Activated B cell treated with CpG ODN at 0.5 μM for 24 hours (primary cell): ENCODE measurements around the gene MAP4K2. TPM values are rescaled to one million over a fixed set of nuclear protein-coding genes. Genes with fewer than 3 reads are reported as not detected.

Experiments used
- ATAC-seq: fragments of 200-7000 bp; cut with Tn5 transposase; one replicate; pipeline ENCODE4 v1.10.0; 2021; ENCODE audit warnings: low read depth, mild to moderate bottlenecking, moderate library complexity
- CTCF ChIA-PET: fragments of 350-600 bp; sonication (Branson Sonifier 250); formaldehyde crosslinking; loops from one replicate; lab custom pipeline; 2021; ENCODE audit warnings: antibody characterized with exemption; lab: Charles Lee
- POLR2A ChIA-PET: fragments of 350-600 bp; sonication (Branson Sonifier 250); formaldehyde crosslinking; loops from one replicate; lab custom pipeline; 2021; ENCODE audit warnings: antibody characterized with exemption; lab: Charles Lee
- DNase-seq: peaks from one replicate; pipeline ENCODE4 v3.0.0; 2022
- H3K27ac Mint-ChIP-seq: one replicate; pipeline ENCODE4 v1.8.0; 2020; ENCODE audit warnings: mixed read lengths
- H3K27me3 Mint-ChIP-seq: one replicate; pipeline ENCODE4 v1.8.0; 2021; ENCODE audit warnings: mixed read lengths
- H3K36me3 Mint-ChIP-seq: one replicate; pipeline ENCODE4 v1.8.0; 2021; ENCODE audit warnings: low read depth, mixed read lengths
- H3K4me1 Mint-ChIP-seq: one replicate; pipeline ENCODE4 v1.8.0; 2021; ENCODE audit warnings: mixed read lengths
- H3K4me3 Mint-ChIP-seq: one replicate; pipeline ENCODE4 v1.8.0; 2020; ENCODE audit warnings: mild to moderate bottlenecking, mixed read lengths
- H3K9me3 Mint-ChIP-seq: one replicate; pipeline ENCODE4 v1.8.0; 2020; ENCODE audit warnings: mixed read lengths
- CTCF ChIP-seq: fragments of 200-600 bp; IDR thresholded peaks from one replicate; pipeline ENCODE4 v1.8.0; 2022; ENCODE audit warnings: antibody characterized with exemption, mild to moderate bottlenecking
- intact Hi-C: fragments of 100-400 bp; cut with micrococcal nuclease; formaldehyde crosslinking; loops from one replicate; pipeline ENCODE4 v1.15.1; 2024
- total RNA-seq: library from RNA; stranded (reverse); gene quantifications from 2 replicates; pipeline ENCODE4 v1.2.3, GENCODE V29; 2022

MAP4K2 gene
- total RNA-seq, 1 donor from 2014 or later, result 73.6 TPM

DNA sequence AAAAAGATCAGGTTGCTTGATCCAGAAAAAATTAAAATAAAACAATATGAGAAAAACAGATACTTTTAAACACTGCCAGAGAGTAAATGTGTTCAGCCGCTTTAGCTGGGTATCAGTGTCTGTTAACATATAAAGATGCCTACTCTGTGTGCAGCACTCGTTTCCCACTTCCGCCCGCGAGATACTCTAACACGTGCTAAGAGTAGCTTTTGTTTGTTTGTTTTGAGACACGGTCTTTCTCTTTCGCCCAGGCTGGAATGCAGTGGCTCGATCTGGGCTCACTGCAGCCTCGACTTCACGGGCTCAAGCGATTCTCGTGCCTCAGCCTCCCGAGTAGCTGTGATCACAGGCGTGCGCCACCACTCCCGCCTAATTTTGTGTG lies 7.9 kb upstream of the MAP4K2 start:
- intact Hi-C loops, result loop anchor here (1.0 to 2.0 kb wide), 6 partner anchors 9 to 113 kb away; partner anchors contain the start of genes CDC42BPG, EHD1, PPP2R5B and RASGRP2
- ChIA-PET CTCF (interaction anchor here (1.0 to 1.8 kb wide), 3 partner anchors 23 to 204 kb away, joined by 3 to 5 read pairs (median 5); partner anchors contain the start of gene ARL2), POLR2A (interaction anchor here (0.7 to 3.1 kb wide), 12 partner anchors 10 to 611 kb away, joined by 3 to 34 read pairs (median 5); partner anchors contain the start of genes POLA2, RASGRP2 and SF1)
- Mint-ChIP-seq H3K4me1 (peaks cover 38% of the 10 kb centered on the region), H3K9me3 (no peaks in the 10 kb centered on the region), H3K4me3 (peak overlapping the region; percentile 96), H3K27me3 (no peaks in the 10 kb centered on the region), H3K36me3 (peaks cover 21% of the 10 kb centered on the region), H3K27ac (peak overlapping the region; percentile 85)
- TF ChIP-seq CTCF, result no peak
- ATAC-seq (peak; percentile 28), DNase-seq (no peak)

DNA sequence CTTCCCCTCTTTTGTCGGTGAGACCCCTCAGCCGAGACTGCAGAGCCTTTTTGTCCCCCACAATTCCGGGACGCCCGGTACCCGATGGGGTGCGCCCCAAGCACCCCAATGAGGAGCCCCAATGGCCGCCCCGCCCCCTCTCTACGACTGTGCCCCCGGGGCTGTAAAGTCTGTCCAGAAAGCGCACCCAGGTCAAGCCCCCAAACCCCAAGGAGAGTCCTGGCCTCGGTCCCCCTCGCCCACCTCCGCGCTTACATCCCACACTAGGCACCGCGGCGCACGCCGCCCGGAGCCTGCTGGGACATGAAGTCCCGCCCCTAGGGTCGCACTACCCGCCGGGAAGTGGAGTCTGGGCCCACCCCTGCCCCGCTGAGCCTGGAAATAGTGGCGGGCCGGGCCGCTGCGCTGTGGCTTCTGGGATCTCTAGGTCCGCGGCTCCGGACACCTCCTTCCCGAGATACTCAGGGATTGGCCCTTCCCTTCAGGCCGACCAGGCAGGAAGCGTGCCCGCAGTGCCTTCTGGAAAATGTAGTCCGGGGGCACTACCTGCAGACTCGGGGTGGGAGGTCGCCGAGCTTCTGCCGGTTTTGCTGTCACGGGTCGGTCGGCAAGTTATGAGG lies 7.4 kb upstream of the MAP4K2 start, which contains the start of gene MEN1:
MEN1 (minus strand) TSS at position 281 of the 620 bp plus-strand sequence. CDS start 442 bp downstream, outside the sequence.
- no peak for TF ChIP-seq CTCF
- H3K36me3 Mint-ChIP-seq, result peaks cover 26% of the 10 kb centered on the region
- peak; percentile 78 for DNase-seq
- H3K9me3 Mint-ChIP-seq, result no peaks in the 10 kb centered on the region
- H3K27ac Mint-ChIP-seq, result peak within 1 kb of the TSS; percentile 85
- CTCF ChIA-PET, result interaction anchor here (1.0 to 1.8 kb wide), 3 partner anchors 23 to 204 kb away, joined by 3 to 5 read pairs (median 5); partner anchors contain the start of gene ARL2
- H3K4me1 Mint-ChIP-seq, result peaks cover 36% of the 10 kb centered on the region
- POLR2A ChIA-PET, result interaction anchor here (0.6 to 3.1 kb wide), 12 partner anchors 10 to 611 kb away, joined by 3 to 34 read pairs (median 5); partner anchors contain the start of genes POLA2, RASGRP2 and SF1
- no peaks in the 10 kb centered on the region for H3K27me3 Mint-ChIP-seq
- H3K4me3 Mint-ChIP-seq, result peak within 1 kb of the TSS; percentile 96
- ATAC-seq, result peak; percentile 87
- intact Hi-C loops, result loop anchor here (1.0 to 2.0 kb wide), 6 partner anchors 8 to 114 kb away; partner anchors contain the start of genes CDC42BPG, EHD1, PPP2R5B and RASGRP2

DNA sequence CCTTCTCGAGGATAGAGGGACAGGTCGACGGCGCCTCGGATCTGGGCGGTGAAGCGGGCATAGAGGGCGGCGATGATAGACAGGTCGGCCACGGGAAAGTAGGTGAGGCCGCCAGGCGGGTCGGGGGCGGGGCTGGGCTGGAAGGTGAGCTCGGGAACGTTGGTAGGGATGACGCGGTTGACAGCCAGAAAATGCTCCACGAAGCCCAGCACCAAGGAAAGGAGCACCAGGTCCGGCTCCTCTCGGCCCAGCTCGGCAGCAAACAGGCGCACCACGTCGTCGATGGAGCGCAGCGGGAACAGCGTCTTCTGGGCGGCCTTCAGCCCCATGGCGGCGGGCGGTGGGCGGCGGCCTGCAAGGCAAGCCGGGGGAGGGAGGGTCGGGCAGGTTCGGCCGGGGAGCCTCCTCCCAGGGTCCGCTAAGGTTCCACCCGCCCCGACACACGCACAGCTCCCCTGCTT lies 6.8 kb upstream of the MAP4K2 start:
- intact Hi-C loops, result loop anchor here (1.0 to 2.0 kb wide), 6 partner anchors 8 to 114 kb away; partner anchors contain the start of genes CDC42BPG, EHD1, PPP2R5B and RASGRP2
- peaks cover 32% of the 10 kb centered on the region for H3K4me1 Mint-ChIP-seq

DNA sequence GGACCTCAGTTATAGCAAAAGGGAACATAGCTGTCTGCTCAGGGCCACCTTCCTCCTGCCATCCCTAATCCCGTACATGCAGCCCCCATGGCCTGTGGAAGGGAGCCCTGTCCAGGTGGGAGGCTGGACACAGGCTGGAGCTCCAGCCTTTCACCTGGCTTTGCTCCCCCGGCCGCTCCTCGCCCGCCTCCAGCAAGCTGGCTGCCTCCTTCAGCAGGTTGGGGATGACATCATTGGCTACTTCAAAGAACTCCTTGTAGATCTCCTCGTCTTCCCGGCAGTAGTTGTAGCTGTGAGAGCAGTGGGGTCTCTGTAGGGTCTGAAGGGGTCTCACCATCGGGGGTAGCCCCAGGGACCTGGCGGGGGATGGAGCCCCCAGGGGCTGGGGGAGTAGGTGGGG lies 2.5 kb upstream of the MAP4K2 start:
- H3K4me3 Mint-ChIP-seq, result no peak overlapping the region
- intact Hi-C loops, result no loop called here

More for the DNA sequence above, 6.8 kb upstream of the MAP4K2 start:
- Mint-ChIP-seq H3K36me3 (peaks cover 28% of the 10 kb centered on the region), H3K27ac (peak overlapping the region; percentile 85), H3K4me3 (peak overlapping the region; percentile 96), H3K9me3 (no peaks in the 10 kb centered on the region), H3K27me3 (no peaks in the 10 kb centered on the region)
- peak; percentile 22 for DNase-seq
- POLR2A ChIA-PET, result interaction anchor here (0.6 to 3.1 kb wide), 10 partner anchors 9 to 1311 kb away, joined by 3 to 34 read pairs (median 6); partner anchors contain the start of genes BATF2 and SF1
- CTCF ChIA-PET, result interaction anchor here (1.8 kb wide), 2 partner anchors 38 to 84 kb away, joined by 3 to 5 read pairs; no protein-coding TSS in a partner anchor
- peak; percentile 15 for ATAC-seq
- no peak for TF ChIP-seq CTCF

More for the DNA sequence above, 2.5 kb upstream of the MAP4K2 start:
- Mint-ChIP-seq H3K4me1 (peaks cover 46% of the 10 kb centered on the region), H3K9me3 (no peaks in the 10 kb centered on the region), H3K36me3 (peaks cover 34% of the 10 kb centered on the region), H3K27ac (no peak overlapping the region), H3K27me3 (no peaks in the 10 kb centered on the region)
- TF ChIP-seq CTCF, result no peak
- ChIA-PET CTCF (no interaction called here), POLR2A (no interaction called here)
- DNase-seq (no peak), ATAC-seq (no peak)
